Activated CD8-positive, alpha-beta memory T cell treated with anti-CD3 and anti-CD28 coated beads, Interleukin-2, amount 50 U/mL, for 1 hour (primary cell): ENCODE data around the gene CSF2.

Experiments used
- DNase-seq: peaks from one replicate; pipeline ENCODE4 v3.0.0-alpha.2; 2020; ENCODE audit errors: extremely low read depth

CSF2 gene

DNA sequence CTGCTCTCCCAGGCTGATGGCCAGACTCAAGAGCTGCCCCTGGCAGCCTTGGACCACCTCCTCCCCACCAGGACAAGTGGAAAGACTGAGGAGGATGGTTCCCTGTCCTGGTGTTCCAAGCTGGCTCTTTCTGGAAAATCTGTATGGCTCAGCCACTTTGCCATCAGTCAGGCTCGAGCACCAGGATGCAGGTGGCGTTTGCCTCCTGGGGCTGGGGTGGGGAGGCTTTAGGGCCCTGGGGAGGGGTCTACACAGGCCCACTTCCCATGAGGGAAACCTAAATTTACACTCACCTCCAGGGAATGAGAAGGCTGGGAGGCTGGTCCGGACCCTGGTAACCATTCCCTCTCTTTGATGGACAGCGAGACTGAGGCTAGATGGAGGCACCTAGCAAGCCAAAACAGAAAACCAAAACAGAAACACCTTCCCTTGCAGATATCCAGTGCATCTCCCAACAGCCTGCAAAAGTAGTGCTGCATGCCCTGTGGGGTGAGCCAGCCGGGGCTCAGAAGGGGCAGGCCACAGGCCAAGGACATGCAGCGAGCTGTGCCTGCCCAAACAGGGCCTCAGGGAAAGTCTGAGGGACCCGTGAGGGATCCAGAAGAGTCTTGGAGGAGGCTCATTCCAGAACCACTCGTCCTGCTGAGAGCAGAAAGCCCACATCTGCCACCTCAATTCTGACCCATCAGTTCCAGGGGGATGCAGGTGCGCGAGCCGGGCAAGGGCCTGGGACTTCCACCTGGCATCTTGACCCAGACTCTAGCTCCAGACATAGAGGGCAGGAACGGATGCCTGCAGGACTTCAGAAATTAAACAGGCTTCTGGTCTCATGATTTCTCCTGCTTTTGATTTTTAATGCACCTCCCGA lies 5.4 kb upstream of the CSF2 start:
- no peak for DNase-seq

- DNase-seq, result no peak
Measured at GRCh38 chr5:132069561-132069960, 4.0 kb upstream of the CSF2 start.

GRCh38 chr5:132069994-132070393 lies 3.6 kb upstream of the CSF2 start:
- DNase-seq, result no peak

DNA sequence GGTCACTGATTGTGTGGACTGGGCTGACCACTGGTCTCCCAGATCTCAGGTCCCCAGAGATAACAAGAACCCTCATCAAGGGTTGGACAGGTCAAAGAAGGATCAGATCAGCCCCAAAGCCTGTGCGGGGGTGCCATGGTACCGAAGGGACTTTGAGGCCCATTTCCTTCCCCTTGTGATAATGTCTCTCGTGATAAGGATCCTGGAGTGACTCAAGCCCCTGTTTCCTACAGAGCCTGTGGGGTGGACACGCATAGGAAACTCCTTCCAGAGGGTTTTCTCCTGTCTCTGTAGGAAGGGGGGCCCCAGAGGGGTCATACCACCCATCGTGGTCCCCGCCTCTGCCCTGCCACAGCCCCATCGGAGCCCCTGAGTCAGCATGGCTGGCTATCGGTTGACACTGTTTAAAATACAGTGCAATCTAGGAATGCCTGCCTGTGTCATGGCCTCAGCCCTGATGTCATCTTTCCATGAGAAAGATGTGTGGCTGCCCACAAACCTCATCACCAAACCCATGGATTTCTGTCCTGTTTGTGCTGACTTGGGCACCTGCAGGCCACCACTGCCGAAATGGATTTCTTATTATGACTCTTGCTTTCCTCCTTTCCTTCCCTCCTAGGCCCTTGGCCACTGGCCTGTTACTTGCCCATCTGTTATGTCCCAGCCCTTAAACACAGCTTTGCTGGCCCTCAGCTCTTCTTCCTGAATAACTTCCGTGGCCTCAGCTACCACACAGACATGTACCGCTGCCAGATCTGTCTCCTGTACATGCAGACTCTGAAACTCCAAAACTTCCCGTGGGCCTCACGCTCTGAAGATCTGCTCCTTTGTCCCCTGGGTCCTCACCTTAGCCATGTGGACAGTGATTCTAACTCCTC lies 2.9 kb upstream of the CSF2 start:
- no peak for DNase-seq

- DNase-seq, result no peak
Measured at GRCh38 chr5:132071338-132071707, 2.3 kb upstream of the CSF2 start.

- no peak for DNase-seq
Measured at GRCh38 chr5:132072070-132072469, 1.5 kb upstream of the CSF2 start.

DNA sequence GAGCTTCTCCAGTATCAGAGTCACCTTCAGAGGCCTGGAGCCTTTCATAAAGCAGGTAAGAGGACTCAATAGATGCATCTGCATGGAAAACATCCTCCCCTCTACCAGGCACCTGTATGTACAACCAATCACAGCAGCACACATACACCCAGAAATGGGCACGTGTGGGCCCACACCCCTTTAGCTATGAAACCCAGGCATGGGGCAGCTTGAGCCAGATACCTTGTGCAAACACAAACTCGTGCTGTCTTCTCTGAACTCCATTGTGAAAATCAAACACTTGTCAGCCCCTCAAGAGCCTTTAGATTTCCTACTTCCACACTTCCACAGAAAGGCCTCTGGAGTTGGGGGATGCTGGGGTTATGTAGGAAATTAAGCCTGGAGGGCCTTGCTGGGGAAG lies 1.1 kb upstream of the CSF2 start:
- no peak for DNase-seq

DNA sequence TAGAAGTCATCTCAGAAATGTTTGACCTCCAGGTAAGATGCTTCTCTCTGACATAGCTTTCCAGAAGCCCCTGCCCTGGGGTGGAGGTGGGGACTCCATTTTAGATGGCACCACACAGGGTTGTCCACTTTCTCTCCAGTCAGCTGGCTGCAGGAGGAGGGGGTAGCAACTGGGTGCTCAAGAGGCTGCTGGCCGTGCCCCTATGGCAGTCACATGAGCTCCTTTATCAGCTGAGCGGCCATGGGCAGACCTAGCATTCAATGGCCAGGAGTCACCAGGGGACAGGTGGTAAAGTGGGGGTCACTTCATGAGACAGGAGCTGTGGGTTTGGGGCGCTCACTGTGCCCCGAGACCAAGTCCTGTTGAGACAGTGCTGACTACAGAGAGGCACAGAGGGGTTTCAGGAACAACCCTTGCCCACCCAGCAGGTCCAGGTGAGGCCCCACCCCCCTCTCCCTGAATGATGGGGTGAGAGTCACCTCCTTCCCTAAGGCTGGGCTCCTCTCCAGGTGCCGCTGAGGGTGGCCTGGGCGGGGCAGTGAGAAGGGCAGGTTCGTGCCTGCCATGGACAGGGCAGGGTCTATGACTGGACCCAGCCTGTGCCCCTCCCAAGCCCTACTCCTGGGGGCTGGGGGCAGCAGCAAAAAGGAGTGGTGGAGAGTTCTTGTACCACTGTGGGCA lies 642 bp downstream of the CSF2 start:
- no peak for DNase-seq

DNA sequence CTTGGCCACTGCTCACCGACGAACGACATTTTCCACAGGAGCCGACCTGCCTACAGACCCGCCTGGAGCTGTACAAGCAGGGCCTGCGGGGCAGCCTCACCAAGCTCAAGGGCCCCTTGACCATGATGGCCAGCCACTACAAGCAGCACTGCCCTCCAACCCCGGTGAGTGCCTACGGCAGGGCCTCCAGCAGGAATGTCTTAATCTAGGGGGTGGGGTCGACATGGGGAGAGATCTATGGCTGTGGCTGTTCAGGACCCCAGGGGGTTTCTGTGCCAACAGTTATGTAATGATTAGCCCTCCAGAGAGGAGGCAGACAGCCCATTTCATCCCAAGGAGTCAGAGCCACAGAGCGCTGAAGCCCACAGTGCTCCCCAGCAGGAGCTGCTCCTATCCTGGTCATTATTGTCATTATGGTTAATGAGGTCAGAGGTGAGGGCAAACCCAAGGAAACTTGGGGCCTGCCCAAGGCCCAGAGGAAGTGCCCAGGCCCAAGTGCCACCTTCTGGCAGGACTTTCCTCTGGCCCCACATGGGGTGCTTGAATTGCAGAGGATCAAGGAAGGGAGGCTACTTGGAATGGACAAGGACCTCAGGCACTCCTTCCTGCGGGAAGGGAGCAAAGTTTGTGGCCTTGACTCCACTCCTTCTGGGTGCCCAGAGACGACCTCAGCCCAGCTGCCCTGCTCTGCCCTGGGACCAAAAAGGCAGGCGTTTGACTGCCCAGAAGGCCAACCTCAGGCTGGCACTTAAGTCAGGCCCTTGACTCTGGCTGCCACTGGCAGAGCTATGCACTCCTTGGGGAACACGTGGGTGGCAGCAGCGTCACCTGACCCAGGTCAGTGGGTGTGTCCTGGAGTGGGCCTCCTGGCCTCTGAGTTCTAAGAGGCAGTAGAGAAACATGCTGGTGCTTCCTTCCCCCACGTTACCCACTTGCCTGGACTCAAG lies 1.5 kb downstream of the CSF2 start:
- DNase-seq, result no peak

GRCh38 chr5:132075719-132076077 lies 2.1 kb downstream of the CSF2 start:
- DNase-seq, result no peak

- no peak for DNase-seq
Measured at GRCh38 chr5:132076202-132076830, 2.7 kb downstream of the CSF2 start.

GRCh38 chr5:132076983-132077382 lies 3.4 kb downstream of the CSF2 start:
- no peak for DNase-seq

GRCh38 chr5:132079081-132079480 lies 5.5 kb downstream of the CSF2 start:
- no peak for DNase-seq

DNA sequence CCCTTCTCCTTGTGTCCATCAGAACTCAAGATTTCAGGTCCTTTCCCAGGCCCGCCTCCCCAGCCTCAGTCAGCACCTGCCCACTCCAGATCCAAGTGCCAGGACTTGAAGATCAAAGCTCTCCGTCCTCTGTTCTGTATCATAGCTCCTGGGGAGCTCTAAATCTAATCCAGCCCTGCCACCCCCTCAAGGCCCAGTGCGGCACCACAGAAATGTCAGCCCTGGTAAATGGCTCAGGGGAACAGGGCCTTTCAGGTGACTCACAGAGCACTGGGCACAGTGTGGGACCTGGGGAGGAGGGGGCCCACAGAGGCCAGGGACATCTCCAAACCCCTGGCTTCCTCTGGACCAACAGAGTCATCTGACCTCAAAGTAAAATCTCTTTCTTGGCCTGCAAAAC lies 6.0 kb downstream of the CSF2 start:
- no peak for DNase-seq

DNA sequence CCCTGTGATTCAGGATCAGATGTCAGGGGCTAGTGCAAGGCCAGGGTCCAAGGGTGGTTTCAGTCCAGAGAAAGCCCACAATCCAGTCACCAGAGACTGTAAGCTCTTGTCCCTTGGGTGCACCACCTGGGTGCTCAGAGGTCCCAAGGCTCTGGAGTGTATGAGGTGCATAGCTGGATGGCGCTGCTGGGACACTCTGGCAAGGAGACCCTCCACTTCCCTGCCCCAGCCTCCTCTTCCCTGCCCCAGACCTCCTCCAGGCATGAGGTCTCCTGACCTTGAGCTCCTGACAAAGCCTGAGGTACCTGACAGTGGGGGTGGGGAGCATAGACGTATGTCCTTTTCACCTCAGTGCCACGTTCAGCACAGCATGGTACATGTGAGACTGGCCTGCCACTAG lies 7.0 kb downstream of the CSF2 start:
- DNase-seq, result no peak

DNA sequence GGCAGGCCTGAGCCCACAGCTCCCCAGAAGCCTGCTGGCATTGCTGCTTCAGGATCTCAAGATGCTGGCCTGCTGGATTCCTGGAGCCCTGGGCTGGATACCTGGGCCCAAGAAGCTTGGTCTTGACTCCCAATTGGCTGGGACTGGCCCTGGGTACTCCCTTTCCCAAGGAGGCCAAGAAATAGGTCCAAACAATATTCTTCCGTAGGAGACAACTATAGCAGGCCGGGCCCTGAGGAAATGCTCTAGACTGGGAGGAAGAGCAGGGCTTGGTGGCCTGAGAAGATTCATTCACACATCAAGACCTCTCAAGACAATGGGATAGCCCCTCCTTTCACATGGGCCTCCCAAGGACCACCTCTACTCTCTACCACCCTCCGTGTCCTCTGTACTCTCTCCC lies 7.9 kb downstream of the CSF2 start:
- no peak for DNase-seq

GRCh38 chr5:132082329-132083023 lies 8.9 kb downstream of the CSF2 start:
- no peak for DNase-seq

DNA sequence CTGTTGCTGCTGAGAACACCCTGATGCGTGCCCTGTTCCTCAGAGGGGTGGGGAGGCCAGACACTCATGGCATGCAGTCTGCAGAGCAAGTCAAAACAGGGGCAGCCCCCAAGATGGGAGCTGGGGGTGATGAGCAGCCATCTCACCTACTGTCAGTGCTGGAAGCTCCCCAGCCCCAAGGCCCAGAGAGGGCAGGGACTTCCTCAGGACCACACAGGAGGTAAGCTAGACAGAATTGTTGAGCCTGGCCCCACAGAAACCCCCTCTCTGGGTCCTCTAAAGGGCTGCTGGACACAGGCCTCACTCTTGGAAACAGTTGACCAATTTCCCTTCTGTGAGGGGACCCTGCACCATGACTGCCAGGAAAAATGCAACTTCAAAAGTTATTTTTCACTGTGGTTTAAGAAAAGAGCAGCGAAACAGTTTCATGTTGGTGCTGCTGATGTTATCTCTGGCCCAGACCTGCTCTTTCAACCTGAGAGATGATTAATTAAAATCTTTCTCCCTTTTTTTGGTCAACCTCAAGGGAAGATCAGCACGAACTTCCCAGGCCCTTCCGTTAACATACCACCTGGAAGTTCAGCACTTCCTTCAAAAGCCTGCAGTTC lies 9.6 kb downstream of the CSF2 start:
- DNase-seq, result no peak

GRCh38 chr5:132085686-132086085 lies 12.1 kb downstream of the CSF2 start:
- DNase-seq, result no peak

GRCh38 chr5:132086277-132086794 lies 12.7 kb downstream of the CSF2 start:
- no peak for DNase-seq
